ENCODE measurements around the gene CAST.

- TF ChIP-seq EZH2 (IDR thresholded peaks at IDR 0.05; ENCODE audit: borderline replicate concordance, low read depth, low read length, severe bottlenecking) (peak; percentile 29), CTCF (IDR thresholded peaks at IDR 0.05; ENCODE audit: borderline replicate concordance, extremely low read depth, low read length, poor library complexity, severe bottlenecking) (no peak)
These were observed at the start of gene CAST for GRCh38 chr5:96661855-96662724.

Data from DND-41 (cell line).